Ishikawa (cell line): ENCODE results near the gene SLC45A3.

Experiments
- EP300 ChIP-seq: IDR thresholded peaks from 2 replicates; pipeline ENCODE4 v1.6.1; 2012; ENCODE audit warnings: borderline replicate concordance
- TAF1 ChIP-seq: IDR thresholded peaks from 2 replicates; pipeline ENCODE4 v1.6.1; 2012; ENCODE audit warnings: low read depth, mild to moderate bottlenecking

DNA sequence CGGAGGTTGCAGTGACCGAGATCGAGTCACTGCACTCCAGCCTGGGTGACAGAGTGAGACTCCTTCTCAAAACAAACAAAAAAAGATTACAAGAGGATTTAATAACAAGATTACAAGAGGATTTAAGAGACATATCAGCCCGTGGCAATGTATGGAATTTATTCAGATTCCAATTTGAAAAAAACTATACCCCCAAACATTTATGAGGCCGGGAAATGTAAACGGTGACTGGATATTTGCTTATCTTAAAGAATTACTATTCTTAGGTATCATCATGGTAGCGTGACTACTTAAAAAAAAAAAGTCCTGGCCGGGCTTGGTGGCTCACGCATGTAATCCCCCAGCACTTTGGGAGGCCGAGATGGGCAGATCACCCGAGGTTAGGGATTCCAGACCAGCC is 27.3 kb downstream of the SLC45A3 start:
- TF ChIP-seq TAF1 (no peak), EP300 (no peak)
